Gastrocnemius medialis (tissue), 4 donors: ENCODE results near the gene PRDM8. TPM values are rescaled to one million over a fixed set of nuclear protein-coding genes. Genes with fewer than 3 reads are reported as not detected.

ENCODE experiments used
- ATAC-seq, 2 donors: fragments of 150-250 bp; one replicate each; pipeline ENCODE4 v1.9.1; 2016
- DNase-seq, 2 donors: peaks; one replicate each; pipeline ENCODE4 v3.0.0-alpha.2; 2019
- H3K27ac ChIP-seq, 4 donors: fragments of 200-600 bp; sonication (generic); 1 replicate in 1 of 4; 2 replicates in 3 of 4; pipeline ENCODE4 v1.5.1; 2016 to 2018; ENCODE audit warnings: mild to moderate bottlenecking in 2 of 4, moderate library complexity in 1 of 4
- H3K27me3 ChIP-seq, 3 donors: fragments of 200-600 bp; sonication (generic) in 2 of 3; 1 replicate in 1 of 3; 2 replicates in 2 of 3; pipeline versions ENCODE4 v1.5.1 to v1.6.0; 2016 to 2019; ENCODE audit warnings: mild to moderate bottlenecking in 1 of 3, moderate library complexity in 1 of 3
- H3K36me3 ChIP-seq, 2 donors: fragments of 200-600 bp; sonication (generic) in 1 of 2; one replicate each; pipeline ENCODE4 v1.5.1; 2017 to 2018
- H3K4me1 ChIP-seq, 2 donors: fragments of 200-600 bp; sonication (generic) in 1 of 2; one replicate each; pipeline ENCODE4 v1.5.1; 2016 to 2017; ENCODE audit warnings: mild to moderate bottlenecking in 2 of 2
- H3K4me3 ChIP-seq, 4 donors: fragments of 200-600 bp; sonication (generic) in 3 of 4; 1 replicate in 1 of 4; 2 replicates in 3 of 4; pipeline ENCODE4 v1.5.1; 2016 to 2019; ENCODE audit warnings: mild to moderate bottlenecking in 2 of 4
- H3K9me3 ChIP-seq, 3 donors: fragments of 200-600 bp; sonication (generic) in 2 of 3; 1 replicate in 1 of 3; 2 replicates in 2 of 3; pipeline ENCODE4 v1.5.1; 2016 to 2019
- CTCF ChIP-seq, 5 experiments: fragments of 450-650 bp in 3 of 5; fragments of 200-600 bp in 2 of 5; sonication (generic) in 2 of 5; IDR thresholded peaks in 4 of 5; conservative IDR thresholded peaks in 1 of 5; 1 replicate in 4 of 5; 2 replicates in 1 of 5; pipeline ENCODE4 v1.5.1; 2016 to 2019; ENCODE audit warnings: antibody characterized with exemption in 5 of 5, mild to moderate bottlenecking in 3 of 5, moderate library complexity in 3 of 5
- POLR2A ChIP-seq, 2 donors: fragments of 450-650 bp; IDR thresholded peaks; one replicate each; pipeline ENCODE4 v1.6.1; 2017; ENCODE audit warnings: antibody characterized with exemption in 2 of 2, mild to moderate bottlenecking in 2 of 2, moderate library complexity in 2 of 2
- in situ Hi-C, 4 donors: fragments of 200-750 bp; cut with MboI; loops; one replicate each; pipeline versions ENCODE4 v1.15.0 to v1.8.0; 2017; ENCODE audit warnings: low sequenced_read_pairs in 4 of 4
- intact Hi-C: fragments of 100-400 bp; cut with DNase I; formaldehyde crosslinking; loops from one replicate; pipeline ENCODE4 v1.15.1; 2023; ENCODE audit warnings: low total_unique reads
- total RNA-seq, 4 donors: library from RNA; depleted of rRNA; stranded (reverse); fragments of >200 nt; gene quantifications; one replicate each; pipeline versions ENCODE4 v1.1.0 to v1.2.3, GENCODE V29; 2016

PRDM8 gene
- total RNA-seq, 4 donors from 2014 or later: 0.24 to 2.7 (median 1.4) TPM

GRCh38 chr4:80197601-80198440 lies 518 bp downstream of the PRDM8 start:
- in situ Hi-C loops: no loop called here
- TF ChIP-seq CTCF (IDR thresholded peaks at IDR 0.05 in 4 of 5, conservative IDR thresholded peaks at IDR 0.05 in 1 of 5): no peak
- TF ChIP-seq POLR2A (IDR thresholded peaks at IDR 0.05): no peak
- peaks cover 5 to 10% of the 10 kb centered on the region in 2 donors for H3K4me1 ChIP-seq
- DNase-seq (no peak), ATAC-seq (no peak)
- peak overlapping the region; percentile 31 to 46 (median 39) for H3K4me3 ChIP-seq
- H3K9me3 ChIP-seq: no peaks in the 10 kb centered on the region
- H3K27ac ChIP-seq: no peak overlapping the region
- intact Hi-C loops: no loop called here
- peaks cover 79 to 89% (median 79%) of the 10 kb centered on the region in 3 donors for H3K27me3 ChIP-seq
- no peaks in the 10 kb centered on the region for H3K36me3 ChIP-seq

- DNase-seq (no peak), ATAC-seq (no peak)
- Histone ChIP-seq H3K36me3 (no peaks in the 10 kb centered on the region), H3K4me1 (peaks cover 5 to 10% of the 10 kb centered on the region in 2 donors), H3K4me3 (peak overlapping the region in 1 of 4 donors; percentile 42), H3K27ac (no peak overlapping the region), H3K9me3 (no peaks in the 10 kb centered on the region), H3K27me3 (peaks cover 82 to 86% (median 83%) of the 10 kb centered on the region in 3 donors)
- in situ Hi-C loops (no loop called here), intact Hi-C loops (no loop called here)
- TF ChIP-seq CTCF (IDR thresholded peaks at IDR 0.05 in 4 of 5, conservative IDR thresholded peaks at IDR 0.05 in 1 of 5) (no peak), POLR2A (IDR thresholded peaks at IDR 0.05) (no peak)
Observed at GRCh38 chr4:80198441-80198837, 1.1 kb downstream of the PRDM8 start.

GRCh38 chr4:80199004-80199560 lies 1.8 kb downstream of the PRDM8 start:
- intact Hi-C loops (no loop called here), in situ Hi-C loops (no loop called here)
- H3K4me1 ChIP-seq: peaks cover 5 to 10% of the 10 kb centered on the region in 2 donors
- H3K4me3 ChIP-seq: no peak overlapping the region
- DNase-seq (no peak), ATAC-seq (no peak)
- TF ChIP-seq POLR2A (IDR thresholded peaks at IDR 0.05) (no peak), CTCF (IDR thresholded peaks at IDR 0.05 in 4 of 5, conservative IDR thresholded peaks at IDR 0.05 in 1 of 5) (no peak)
- peaks cover 78 to 82% (median 80%) of the 10 kb centered on the region in 3 donors for H3K27me3 ChIP-seq
- H3K9me3 ChIP-seq: no peaks in the 10 kb centered on the region
- H3K27ac ChIP-seq: no peak overlapping the region
- no peaks in the 10 kb centered on the region for H3K36me3 ChIP-seq

- DNase-seq: no peak
- intact Hi-C loops (no loop called here), in situ Hi-C loops (loop anchor here in 1 of 4 donors (25.0 kb wide), 1 partner anchor 1238 kb away; no protein-coding TSS in a partner anchor)
- no peak overlapping the region for H3K4me3 ChIP-seq
- H3K4me1 ChIP-seq: peaks cover 5 to 10% of the 10 kb centered on the region in 2 donors
- no peaks in the 10 kb centered on the region for H3K9me3 ChIP-seq
- TF ChIP-seq POLR2A (IDR thresholded peaks at IDR 0.05) (no peak), CTCF (IDR thresholded peaks at IDR 0.05 in 4 of 5, conservative IDR thresholded peaks at IDR 0.05 in 1 of 5) (no peak)
- no peaks in the 10 kb centered on the region for H3K36me3 ChIP-seq
- no peak overlapping the region for H3K27ac ChIP-seq
- ATAC-seq: no peak
- H3K27me3 ChIP-seq: peaks cover 72 to 78% (median 73%) of the 10 kb centered on the region in 3 donors
Observed at GRCh38 chr4:80199947-80200346, 2.6 kb downstream of the PRDM8 start.
